Spleen (tissue), 11 donors: Measurements from ENCODE around the gene OSM. TPM values are rescaled to one million over a fixed set of nuclear protein-coding genes. Genes with fewer than 3 reads are reported as not detected.

Source experiments
- DNase-seq: peaks from one replicate; pipeline ENCODE4 v3.0.0-alpha.2; 2020
- H3K27ac ChIP-seq, 8 donors: fragments of 200-600 bp; sonication (generic) in 7 of 8; 1 replicate in 4 of 8; 2 replicates in 4 of 8; pipeline versions ENCODE4 v1.5.0 to v1.8.0; 2016 to 2021; ENCODE audit warnings: inconsistent platforms in 4 of 8, mild to moderate bottlenecking in 4 of 8, moderate library complexity in 1 of 8
- H3K27me3 ChIP-seq, 7 donors: fragments of 200-600 bp; sonication (generic) in 6 of 7; replicated peaks in 1 of 7; 1 replicate in 4 of 7; 2 replicates in 3 of 7; pipeline versions ENCODE4 v1.5.0 to v1.8.0; 2016 to 2021; ENCODE audit warnings: inconsistent platforms in 3 of 7, mild to moderate bottlenecking in 1 of 7
- H3K36me3 ChIP-seq, 6 donors: fragments of 200-600 bp; sonication (generic) in 5 of 6; 1 replicate in 4 of 6; 2 replicates in 2 of 6; pipeline versions ENCODE4 v1.5.0 to v1.8.0; 2016 to 2021; ENCODE audit warnings: inconsistent platforms in 2 of 6
- H3K4me1 ChIP-seq, 6 donors: fragments of 200-600 bp; sonication (generic) in 5 of 6; 1 replicate in 3 of 6; 2 replicates in 3 of 6; pipeline versions ENCODE4 v1.5.0 to v1.8.0; 2016 to 2021; ENCODE audit warnings: inconsistent platforms in 3 of 6
- H3K4me3 ChIP-seq, 8 donors: fragments of 200-600 bp; sonication (generic) in 7 of 8; 1 replicate in 4 of 8; 2 replicates in 4 of 8; pipeline versions ENCODE4 v1.5.0 to v1.8.0; 2016 to 2021; ENCODE audit warnings: inconsistent platforms in 4 of 8, mild to moderate bottlenecking in 4 of 8, moderate library complexity in 2 of 8
- H3K9me3 ChIP-seq, 8 donors: fragments of 200-600 bp; sonication (generic) in 7 of 8; 1 replicate in 4 of 8; 2 replicates in 4 of 8; pipeline versions ENCODE4 v1.5.0 to v1.8.0; 2016 to 2021; ENCODE audit warnings: inconsistent platforms in 4 of 8
- POLR2A ChIP-seq, 3 donors: fragments of 450-650 bp; IDR thresholded peaks; one replicate each; pipeline ENCODE4 v1.5.1; 2017; ENCODE audit warnings: antibody characterized with exemption in 3 of 3, mild to moderate bottlenecking in 1 of 3
- POLR2AphosphoS5 ChIP-seq, 3 donors: sonication (generic); formaldehyde crosslinking; IDR thresholded peaks; one replicate each; pipeline ENCODE4 v1.5.1; 2017; ENCODE audit warnings: antibody characterized with exemption in 3 of 3
- WGBS, 5 donors: extraction: QIAGEN DNeasy Blood & Tissue Kit in 3 of 5; methylation state at CpG; one replicate each; pipeline versions ENCODE4 v1.1.5 to v1.1.7; 2013 to 2018; 5-methylcytosine and 5-hydroxymethylcytosine counted together
- intact Hi-C: fragments of 100-400 bp; cut with DNase I; formaldehyde crosslinking; loops from one replicate; pipeline ENCODE4 v1.15.0; 2023; ENCODE audit warnings: low total_unique reads
- polyA plus RNA-seq, 3 donors: library from polyadenylated mRNA; stranded (reverse); fragments of 200-250 nt; gene quantifications; one replicate each; pipeline ENCODE4 v1.2.1, GENCODE V29; 2013
- total RNA-seq, 7 donors: library from RNA; depleted of rRNA in 3 of 7; stranded (reverse); fragments of >200 nt in 3 of 7; fragmentation: NEBNext Ultra II Directional in 4 of 7; extraction: Animal tissue kit (Norgen Biotek cat#: 25700) in 4 of 7; gene quantifications; one replicate each; pipeline versions ENCODE4 v1.1.0 to v1.2.1, GENCODE V29; 2016 to 2021
- TF ChIP-seq, protein P1 (sequence below), 11 experiments: fragments of 200-600 bp in 7 of 11; fragments of 450-650 bp in 4 of 11; sonication (generic) in 4 of 11; IDR thresholded peaks in 8 of 11; conservative IDR thresholded peaks in 3 of 11; 1 replicate in 7 of 11; 2 replicates in 4 of 11; pipeline versions ENCODE4 v1.4.0 to v1.8.0; 2016 to 2021; ENCODE audit warnings: antibody characterized with exemption in 11 of 11, inconsistent platforms in 4 of 11, mild to moderate bottlenecking in 1 of 11
- donor health status: healthy with polysubstance abuse.
- donor health status: DM: no; HTN: no; CAD: no; lungs with moderate emphysema.
- donor health status: DM: no; HTN: no; CAD: no.
- donor health status: Bipolar disorder and iron deficiency.
- donor health status: healthy.
- donor health status: DM: no; HTN: no; CAD: no.
- donor health status: DM: yes; HTN: yes; CAD: no.

Gene OSM
- total and polyA plus RNA-seq, 10 donors = 1.2 to 16.8 (median 3.0) TPM

DNA sequence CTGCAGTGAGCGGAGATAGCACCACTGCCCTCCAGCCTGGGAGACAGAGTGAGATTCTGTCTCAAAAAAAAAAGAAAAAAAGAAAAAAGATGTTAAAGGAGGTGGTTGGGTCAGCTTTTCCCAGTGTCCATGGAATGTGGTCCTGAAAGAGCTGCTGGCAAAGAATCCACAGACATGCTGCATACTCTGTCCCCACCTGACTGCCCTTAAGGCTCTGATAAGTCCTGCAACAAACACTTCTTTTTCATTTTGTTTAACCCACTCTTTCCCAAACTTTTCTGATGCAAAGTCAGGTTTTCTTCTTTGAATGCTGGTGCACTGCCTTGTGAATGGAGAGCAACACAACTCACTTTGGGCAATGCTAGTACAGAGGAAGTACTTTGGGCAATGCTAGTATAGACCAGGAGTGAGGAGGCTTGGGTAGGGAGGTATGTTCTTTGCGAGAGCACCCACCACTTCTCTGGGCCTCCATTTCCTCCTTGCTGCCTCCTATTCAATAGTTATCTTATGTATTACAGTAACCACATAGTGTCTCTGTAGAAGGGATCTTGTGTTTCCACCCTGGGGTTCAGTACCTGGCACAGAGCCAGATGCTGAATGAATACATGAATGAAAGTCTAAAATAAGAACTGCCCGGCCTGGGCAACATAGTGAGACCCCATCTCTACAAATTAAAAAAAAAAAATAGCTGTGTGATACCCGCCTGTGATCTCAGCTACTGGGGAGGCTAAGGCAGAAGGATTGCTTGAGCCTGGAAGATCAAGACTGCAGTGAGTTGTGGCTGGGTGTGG, 39.0 kb downstream of the OSM start:
- peaks cover 0 to 67% (median 30%) of the 10 kb centered on the region in 6 donors for H3K4me1 ChIP-seq
- no peak overlapping the region for H3K4me3 ChIP-seq
- H3K27me3 ChIP-seq = peaks cover 0 to 4% (median 0%) of the 10 kb centered on the region in 7 donors
- no peak for DNase-seq
- no peaks in the 10 kb centered on the region for H3K36me3 ChIP-seq
- intact Hi-C loops = no loop called here
- no peak for TF ChIP-seq POLR2AphosphoS5 (IDR thresholded peaks at IDR 0.05)
- TF ChIP-seq POLR2A (IDR thresholded peaks at IDR 0.05) = no peak
- TF ChIP-seq, protein P1, sequence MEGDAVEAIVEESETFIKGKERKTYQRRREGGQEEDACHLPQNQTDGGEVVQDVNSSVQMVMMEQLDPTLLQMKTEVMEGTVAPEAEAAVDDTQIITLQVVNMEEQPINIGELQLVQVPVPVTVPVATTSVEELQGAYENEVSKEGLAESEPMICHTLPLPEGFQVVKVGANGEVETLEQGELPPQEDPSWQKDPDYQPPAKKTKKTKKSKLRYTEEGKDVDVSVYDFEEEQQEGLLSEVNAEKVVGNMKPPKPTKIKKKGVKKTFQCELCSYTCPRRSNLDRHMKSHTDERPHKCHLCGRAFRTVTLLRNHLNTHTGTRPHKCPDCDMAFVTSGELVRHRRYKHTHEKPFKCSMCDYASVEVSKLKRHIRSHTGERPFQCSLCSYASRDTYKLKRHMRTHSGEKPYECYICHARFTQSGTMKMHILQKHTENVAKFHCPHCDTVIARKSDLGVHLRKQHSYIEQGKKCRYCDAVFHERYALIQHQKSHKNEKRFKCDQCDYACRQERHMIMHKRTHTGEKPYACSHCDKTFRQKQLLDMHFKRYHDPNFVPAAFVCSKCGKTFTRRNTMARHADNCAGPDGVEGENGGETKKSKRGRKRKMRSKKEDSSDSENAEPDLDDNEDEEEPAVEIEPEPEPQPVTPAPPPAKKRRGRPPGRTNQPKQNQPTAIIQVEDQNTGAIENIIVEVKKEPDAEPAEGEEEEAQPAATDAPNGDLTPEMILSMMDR (IDR thresholded peaks at IDR 0.05 in 8 of 11, conservative IDR thresholded peaks at IDR 0.05 in 3 of 11) = no peak
- H3K27ac ChIP-seq = no peak overlapping the region
- 74 to 86% (median 84%) methylated on average over 4 of the region's 4 CpGs for WGBS, 5 donors
- H3K9me3 ChIP-seq = no peaks in the 10 kb centered on the region

DNA sequence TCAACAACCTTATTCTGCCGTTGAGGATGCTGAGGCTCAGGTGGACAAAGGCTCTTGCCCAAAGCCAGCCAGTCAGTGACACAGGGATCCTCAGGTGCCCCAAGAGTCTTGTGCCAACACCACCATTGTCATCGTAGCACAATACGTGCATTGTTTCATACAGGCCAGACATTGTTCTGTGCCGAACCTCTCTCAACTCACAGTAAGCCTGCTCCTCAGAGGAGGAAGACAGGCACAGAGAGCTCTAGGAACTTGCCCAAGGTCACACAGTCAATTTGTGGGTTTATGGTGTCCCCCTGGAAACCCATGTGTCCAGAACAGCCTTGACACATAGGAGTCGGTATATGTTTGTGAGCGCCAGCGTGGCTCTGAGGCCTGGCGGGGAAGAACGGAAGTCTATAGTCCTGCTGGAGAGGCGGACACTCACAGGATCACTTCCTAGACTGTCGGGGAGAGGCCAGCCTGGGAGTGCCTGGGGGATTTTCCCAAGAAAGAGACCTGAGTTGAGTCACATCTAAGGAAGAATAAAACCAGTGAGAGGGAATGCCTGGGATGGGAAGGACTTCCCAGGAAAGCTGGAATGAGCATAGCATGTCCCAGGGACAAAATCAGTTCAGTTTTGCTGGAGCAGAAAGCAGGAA, 40.3 kb downstream of the OSM start:
- intact Hi-C loops = no loop called here
- no peaks in the 10 kb centered on the region for H3K9me3 ChIP-seq
- no peaks in the 10 kb centered on the region for H3K36me3 ChIP-seq
- DNase-seq = no peak
- H3K4me3 ChIP-seq = no peak overlapping the region
- H3K4me1 ChIP-seq = peaks cover 0 to 80% (median 40%) of the 10 kb centered on the region in 6 donors
- WGBS, 5 donors = 81 to 89% (median 85%) methylated on average over 9 to 11 of the region's 11 CpGs
- H3K27me3 ChIP-seq = no peaks in the 10 kb centered on the region
- no peak for TF ChIP-seq POLR2A (IDR thresholded peaks at IDR 0.05)
- TF ChIP-seq POLR2AphosphoS5 (IDR thresholded peaks at IDR 0.05) = no peak
- TF ChIP-seq, protein P1 (IDR thresholded peaks at IDR 0.05 in 8 of 11, conservative IDR thresholded peaks at IDR 0.05 in 3 of 11) = no peak
- no peak overlapping the region for H3K27ac ChIP-seq

DNA sequence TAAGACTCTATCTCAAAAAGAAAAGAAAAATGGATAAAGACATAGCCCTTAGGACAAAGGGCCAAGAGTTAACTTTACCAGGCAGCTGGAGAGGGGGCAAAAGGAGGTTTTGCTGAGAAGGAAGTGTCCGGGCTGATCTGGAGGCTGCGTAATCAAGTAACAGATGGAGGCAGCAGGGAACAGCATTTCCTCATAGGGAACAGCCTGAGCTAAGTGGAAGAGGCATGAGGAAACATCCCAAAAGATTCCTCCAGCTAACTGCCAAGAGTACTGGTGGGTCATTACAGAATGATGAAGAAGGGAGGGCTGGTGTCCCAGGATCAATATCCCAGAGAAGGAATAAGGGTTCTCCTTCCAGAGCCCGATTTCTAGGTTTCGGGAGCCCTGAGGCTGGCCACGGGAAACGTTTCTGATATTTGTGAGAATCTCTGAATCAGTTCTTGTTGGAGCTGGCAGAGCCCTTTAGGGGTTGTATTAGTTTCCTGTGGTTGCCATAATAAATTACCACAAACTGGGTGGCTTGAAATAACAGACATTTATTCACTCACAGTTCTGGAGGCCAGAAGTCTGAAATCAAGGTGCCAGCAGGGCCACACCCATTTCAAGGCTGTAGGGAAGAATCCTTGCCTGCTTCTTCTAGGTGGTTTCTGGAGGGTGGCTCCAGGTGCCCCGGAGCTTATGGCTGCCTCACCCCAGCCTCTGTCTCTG, 41.3 kb downstream of the OSM start:
- WGBS, 5 donors = 77 to 88% (median 83%) methylated on average over 7 of the region's 7 CpGs
- Histone ChIP-seq H3K9me3 (no peaks in the 10 kb centered on the region), H3K4me3 (no peak overlapping the region), H3K27me3 (no peaks in the 10 kb centered on the region), H3K4me1 (peaks cover 5 to 89% (median 50%) of the 10 kb centered on the region in 6 donors), H3K36me3 (no peaks in the 10 kb centered on the region), H3K27ac (no peak overlapping the region)
- intact Hi-C loops = no loop called here
- no peak for TF ChIP-seq POLR2A (IDR thresholded peaks at IDR 0.05)
- TF ChIP-seq, protein P1 (IDR thresholded peaks at IDR 0.05 in 8 of 11, conservative IDR thresholded peaks at IDR 0.05 in 3 of 11) = no peak
- DNase-seq = no peak
